Transverse colon (tissue), 4 donors: ENCODE data around the gene CLOCK.

Source experiments
- EP300 ChIP-seq: sonication (generic); formaldehyde crosslinking; IDR thresholded peaks from one replicate; pipeline ENCODE4 v1.6.1; 2017; ENCODE audit warnings: antibody characterized with exemption, low read depth
- POLR2A ChIP-seq: fragments of 450-650 bp; IDR thresholded peaks from one replicate; pipeline ENCODE4 v1.6.1; 2016; ENCODE audit warnings: antibody characterized with exemption, mild to moderate bottlenecking, moderate library complexity
- POLR2AphosphoS5 ChIP-seq, 3 donors: sonication (generic); formaldehyde crosslinking; IDR thresholded peaks; one replicate each; pipeline ENCODE4 v1.6.1; 2016; ENCODE audit warnings: antibody characterized with exemption in 3 of 3
- TF ChIP-seq, protein P1 (sequence below), 5 experiments: fragments of 200-600 bp in 3 of 5; fragments of 450-650 bp in 2 of 5; sonication (generic) in 3 of 5; IDR thresholded peaks; 1 replicate in 2 of 5; 2 replicates in 3 of 5; pipeline ENCODE4 v1.5.1; 2016 to 2017; ENCODE audit warnings: antibody characterized with exemption in 5 of 5, inconsistent platforms in 3 of 5, mild to moderate bottlenecking in 2 of 5, moderate library complexity in 1 of 5

- TF ChIP-seq POLR2AphosphoS5 (IDR thresholded peaks at IDR 0.05) (no peak), POLR2A (no peak), EP300 (no peak)
- TF ChIP-seq, protein P1, sequence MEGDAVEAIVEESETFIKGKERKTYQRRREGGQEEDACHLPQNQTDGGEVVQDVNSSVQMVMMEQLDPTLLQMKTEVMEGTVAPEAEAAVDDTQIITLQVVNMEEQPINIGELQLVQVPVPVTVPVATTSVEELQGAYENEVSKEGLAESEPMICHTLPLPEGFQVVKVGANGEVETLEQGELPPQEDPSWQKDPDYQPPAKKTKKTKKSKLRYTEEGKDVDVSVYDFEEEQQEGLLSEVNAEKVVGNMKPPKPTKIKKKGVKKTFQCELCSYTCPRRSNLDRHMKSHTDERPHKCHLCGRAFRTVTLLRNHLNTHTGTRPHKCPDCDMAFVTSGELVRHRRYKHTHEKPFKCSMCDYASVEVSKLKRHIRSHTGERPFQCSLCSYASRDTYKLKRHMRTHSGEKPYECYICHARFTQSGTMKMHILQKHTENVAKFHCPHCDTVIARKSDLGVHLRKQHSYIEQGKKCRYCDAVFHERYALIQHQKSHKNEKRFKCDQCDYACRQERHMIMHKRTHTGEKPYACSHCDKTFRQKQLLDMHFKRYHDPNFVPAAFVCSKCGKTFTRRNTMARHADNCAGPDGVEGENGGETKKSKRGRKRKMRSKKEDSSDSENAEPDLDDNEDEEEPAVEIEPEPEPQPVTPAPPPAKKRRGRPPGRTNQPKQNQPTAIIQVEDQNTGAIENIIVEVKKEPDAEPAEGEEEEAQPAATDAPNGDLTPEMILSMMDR (IDR thresholded peaks at IDR 0.05): no peak
Observed at GRCh38 chr4:55440786-55441185, 105.9 kb downstream of the CLOCK start.
